Epithelial cell of proximal tubule (primary cell): ENCODE results near the gene CSNK2B. TPM values are rescaled to one million over a fixed set of nuclear protein-coding genes. Genes with fewer than 3 reads are reported as not detected.
A peak's percentile ranks its signal among the peaks of the same experiment; 100 is the strongest.

Source experiments
- DNase-seq: peaks from one replicate; pipeline ENCODE4 v3.0.0-alpha.2; 2011; ENCODE audit warnings: low read depth
- H3K4me3 ChIP-seq: 2 replicates; pipeline ENCODE4 v1.5.1; 2011; ENCODE audit warnings: low read depth, mild to moderate bottlenecking, low read length
- CTCF ChIP-seq: conservative IDR thresholded peaks from 2 replicates; pipeline ENCODE4 v1.5.1; 2012; ENCODE audit warnings: low read depth, mild to moderate bottlenecking, low read length
- total RNA-seq: library from RNA; depleted of rRNA; stranded (reverse); fragments of >200 nt; gene quantifications from 2 replicates; pipeline ENCODE4 v1.2.3, GENCODE V29; 2015

The CSNK2B gene
- total RNA-seq, 1 donor from 2014 or later: 435 TPM

DNA sequence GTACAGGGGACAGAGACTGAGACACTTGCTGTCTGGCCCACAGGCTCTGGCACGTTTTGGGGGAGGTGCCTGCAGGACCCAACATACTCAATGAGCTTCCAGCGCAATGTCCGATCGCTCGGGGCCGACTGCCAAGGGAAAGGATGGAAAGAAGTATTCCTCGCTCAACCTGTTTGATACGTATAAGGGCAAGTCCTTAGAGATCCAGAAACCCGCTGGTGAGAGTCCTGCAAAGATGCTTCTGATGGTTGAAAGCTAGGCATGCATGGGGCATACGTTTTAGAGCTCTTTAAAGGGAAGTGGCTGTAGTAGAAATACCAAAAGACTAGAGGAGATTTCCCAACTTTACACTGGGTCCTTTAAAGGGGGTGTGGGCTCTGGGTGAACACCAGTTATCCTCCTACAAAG lies 43.2 kb upstream of the CSNK2B start:
- DNase-seq: no peak
- TF ChIP-seq CTCF: no peak
- peak overlapping the region; percentile 94 for H3K4me3 ChIP-seq

GRCh38 chr6:31624070-31624469 lies 41.8 kb upstream of the CSNK2B start:
- no peak for TF ChIP-seq CTCF
- no peak overlapping the region for H3K4me3 ChIP-seq
- no peak for DNase-seq

DNA sequence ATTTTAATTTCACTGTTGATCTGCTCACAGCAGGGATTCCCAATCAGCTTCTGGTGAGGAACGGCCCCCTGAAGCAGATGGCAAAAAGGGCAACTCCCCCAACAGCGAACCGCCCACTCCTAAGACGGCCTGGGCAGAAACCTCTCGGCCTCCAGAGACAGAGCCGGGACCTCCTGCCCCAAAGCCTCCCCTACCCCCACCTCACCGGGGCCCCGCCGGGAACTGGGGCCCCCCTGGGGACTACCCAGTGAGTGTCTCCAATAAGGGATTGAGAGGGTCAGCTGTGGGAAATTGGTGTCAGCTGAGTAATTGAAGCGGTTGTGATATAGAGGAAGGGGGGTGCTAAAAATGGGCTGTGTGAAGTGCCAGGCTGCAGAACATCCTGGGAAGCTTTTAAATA lies 38.9 kb upstream of the CSNK2B start:
- H3K4me3 ChIP-seq: no peak overlapping the region
- DNase-seq: no peak
- TF ChIP-seq CTCF: no peak

- no peak for TF ChIP-seq CTCF
- H3K4me3 ChIP-seq: no peak overlapping the region
- no peak for DNase-seq
These were observed 38.1 kb upstream of the CSNK2B start for GRCh38 chr6:31627690-31628287.

DNA sequence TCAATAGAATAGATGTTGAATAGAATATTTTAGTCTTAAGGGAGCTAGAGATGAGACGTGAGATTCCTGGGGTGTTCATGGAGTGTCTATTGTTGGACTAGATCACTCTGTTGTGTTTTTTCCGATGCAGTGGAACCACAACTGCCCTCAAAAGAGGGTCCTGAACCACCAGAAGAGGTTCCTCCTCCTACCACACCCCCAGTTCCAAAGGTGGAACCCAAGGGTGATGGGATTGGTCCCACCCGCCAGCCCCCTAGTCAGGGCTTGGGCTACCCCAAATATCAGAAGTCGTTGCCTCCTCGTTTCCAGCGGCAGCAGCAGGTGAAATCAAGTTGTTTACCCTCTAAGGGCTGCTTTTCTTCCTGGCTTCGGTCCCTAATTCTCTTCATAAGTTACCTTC lies 36.9 kb upstream of the CSNK2B start:
- no peak for DNase-seq
- H3K4me3 ChIP-seq: no peak overlapping the region
- no peak for TF ChIP-seq CTCF

- no peak for TF ChIP-seq CTCF
- no peak overlapping the region for H3K4me3 ChIP-seq
- DNase-seq: no peak
These were observed 35.5 kb upstream of the CSNK2B start for GRCh38 chr6:31630177-31630934.

GRCh38 chr6:31631209-31631608 lies 34.7 kb upstream of the CSNK2B start:
- DNase-seq: no peak
- TF ChIP-seq CTCF: no peak
- H3K4me3 ChIP-seq: no peak overlapping the region
